MV-4-11 (cell line): ENCODE results near the gene CRYBG3.
"Not testable (repeated sequence)": the region's sequence is repeated elsewhere in the genome, so short reads cannot be mapped to it uniquely, and the experiment has no call there.

ENCODE experiments used
- DNase-seq: peaks from one replicate; lab custom pipeline; 2025; lab: John Stamatoyannopoulos, UW

The CRYBG3 gene

DNA sequence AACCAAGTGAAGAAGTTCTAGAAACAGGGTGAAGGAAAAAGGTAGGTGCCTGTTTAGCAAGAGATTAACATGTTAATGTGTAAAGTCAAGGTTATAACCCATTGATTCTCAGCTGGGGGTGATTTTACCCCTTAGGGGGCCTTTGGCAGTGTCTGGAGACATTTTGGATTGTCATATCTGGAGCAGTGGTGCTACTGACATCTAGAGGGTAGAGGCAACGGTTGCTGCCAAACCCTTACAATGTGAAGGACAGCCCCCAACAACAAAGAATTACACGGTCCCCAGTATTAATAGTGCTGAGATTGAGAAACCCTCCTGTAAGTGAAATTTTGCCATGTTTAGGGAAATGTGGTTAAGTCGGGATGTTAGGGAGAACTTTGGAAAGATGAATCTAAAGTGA, 74.7 kb downstream of the CRYBG3 start:
- no peak for DNase-seq

DNA sequence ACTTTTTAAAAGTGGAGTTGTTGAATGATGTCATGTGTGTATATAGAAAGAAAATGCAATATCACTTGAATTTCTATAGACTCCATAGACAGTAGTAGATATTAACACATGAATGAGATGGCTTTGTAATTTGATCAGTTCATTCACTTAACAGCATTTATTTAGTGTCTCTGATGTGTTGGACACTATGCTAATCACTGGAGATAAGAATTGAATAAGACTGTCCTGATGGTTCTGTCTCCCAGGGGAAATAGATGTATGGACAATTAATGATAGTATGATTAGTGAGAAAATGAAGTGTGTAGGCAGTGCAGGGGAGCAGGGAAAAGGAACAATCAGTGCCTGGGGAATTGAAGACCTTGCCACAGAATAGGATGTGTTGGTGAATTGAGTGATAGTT, 77.5 kb downstream of the CRYBG3 start:
- DNase-seq = no peak

DNA sequence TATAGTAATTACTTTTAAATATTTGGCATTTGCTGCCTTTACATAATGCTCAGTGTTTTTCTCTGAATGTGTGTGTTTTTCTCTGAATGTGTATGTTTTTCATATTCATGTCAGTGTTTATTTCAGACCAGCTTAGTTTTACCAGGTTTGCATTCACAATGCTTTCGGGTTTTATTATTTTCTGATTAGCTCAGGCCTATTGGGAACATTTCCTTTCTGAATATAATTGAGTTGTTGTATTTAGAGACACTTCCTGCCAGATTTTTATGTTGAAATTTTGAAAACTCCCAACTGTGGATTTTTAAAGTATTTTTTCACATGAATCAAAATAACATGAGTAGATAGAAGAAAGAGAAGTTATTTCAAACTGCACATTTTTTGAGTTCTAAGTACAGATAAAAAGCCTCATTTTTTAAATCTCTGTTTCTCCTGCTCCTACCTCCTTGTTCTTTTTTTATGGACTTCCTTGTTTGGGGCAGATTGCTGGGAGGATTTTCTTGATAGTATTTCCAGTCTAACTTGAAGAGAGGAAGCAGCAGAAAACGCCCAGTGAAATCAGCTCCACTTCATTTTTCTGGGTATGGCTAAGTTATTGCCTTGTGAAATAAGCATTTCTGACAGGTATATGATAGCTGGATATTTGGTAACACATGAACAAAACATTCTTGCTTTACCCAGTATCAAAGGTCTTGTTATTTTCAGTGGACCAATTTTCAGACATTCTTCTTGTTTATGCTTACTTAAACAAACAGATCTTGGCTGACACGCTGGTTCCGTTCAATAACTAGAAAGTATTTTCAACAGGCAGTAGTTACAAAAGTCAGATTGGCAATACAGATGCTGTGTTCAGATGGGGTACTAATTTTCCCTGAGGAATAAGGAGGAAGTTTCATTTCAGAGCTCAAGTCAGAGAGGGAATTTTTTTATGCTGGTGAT, 79.8 kb downstream of the CRYBG3 start:
- no peak for DNase-seq

DNA sequence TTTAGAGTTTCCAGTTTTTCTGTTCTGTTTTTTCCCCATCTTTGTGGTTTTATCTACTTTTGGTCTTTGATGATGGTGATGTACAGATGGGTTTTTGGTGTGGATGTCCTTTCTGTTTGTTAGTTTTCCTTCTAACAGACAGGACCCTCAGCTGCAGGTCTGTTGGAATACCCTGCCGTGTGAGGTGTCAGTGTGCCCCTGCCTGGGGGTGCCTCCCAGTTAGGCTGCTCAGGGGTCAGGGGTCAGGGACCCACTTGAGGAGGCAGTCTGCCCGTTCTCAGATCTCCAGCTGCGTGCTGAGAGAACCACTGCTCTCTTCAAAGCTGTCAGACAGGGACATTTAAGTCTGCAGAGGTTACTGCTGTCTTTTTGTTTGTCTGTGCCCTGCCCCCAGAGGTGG, 88.0 kb downstream of the CRYBG3 start:
- DNase-seq = not testable (repeated sequence)

GRCh38 chr3:97910236-97910831, 88.5 kb downstream of the CRYBG3 start:
- not testable (repeated sequence) for DNase-seq

GRCh38 chr3:97910931-97911351, 89.1 kb downstream of the CRYBG3 start:
- DNase-seq = no peak

- DNase-seq = no peak
Measured at GRCh38 chr3:97911459-97911858, 89.6 kb downstream of the CRYBG3 start.

DNA sequence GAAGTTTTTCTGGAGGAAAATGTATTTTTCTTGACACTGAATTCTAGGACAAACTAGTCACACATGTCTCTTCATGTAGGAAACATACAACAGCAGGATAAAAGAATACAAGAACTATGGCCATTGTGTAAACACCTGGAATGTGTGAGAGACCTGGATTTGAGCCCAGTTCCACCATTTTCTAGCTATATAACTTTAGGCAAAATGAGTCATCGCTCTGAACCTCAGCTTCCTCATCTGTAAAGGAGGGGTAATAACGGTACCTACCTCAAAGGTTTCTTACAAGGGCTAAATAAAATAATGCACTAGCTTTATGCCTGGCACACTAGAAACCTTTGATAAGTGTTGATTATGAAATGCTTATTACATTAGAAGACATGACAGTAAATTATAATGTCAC, 92.6 kb downstream of the CRYBG3 start:
- DNase-seq = no peak

- no peak for DNase-seq
Measured at GRCh38 chr3:97916576-97916975, 94.8 kb downstream of the CRYBG3 start.

- DNase-seq = no peak
Measured at GRCh38 chr3:97917813-97918536, 96.2 kb downstream of the CRYBG3 start.

DNA sequence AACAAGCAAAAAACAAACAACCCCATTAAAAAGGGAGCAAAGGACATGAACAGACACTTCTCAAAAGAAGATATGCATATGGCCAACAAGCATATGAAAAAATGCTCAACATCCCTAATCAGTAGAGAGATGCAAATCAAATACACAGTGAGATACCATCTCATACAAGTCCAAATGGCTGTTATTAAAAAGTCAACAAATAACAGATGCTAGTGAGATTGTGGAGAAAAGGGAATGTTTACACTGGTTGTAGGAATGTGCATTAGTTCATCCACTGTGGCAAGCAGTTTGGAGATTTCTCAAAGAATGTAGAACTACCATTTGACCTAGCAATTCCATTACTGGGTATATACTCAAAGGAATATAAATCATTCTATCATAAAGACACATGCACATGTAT, 105.9 kb downstream of the CRYBG3 start:
- no peak for DNase-seq

DNA sequence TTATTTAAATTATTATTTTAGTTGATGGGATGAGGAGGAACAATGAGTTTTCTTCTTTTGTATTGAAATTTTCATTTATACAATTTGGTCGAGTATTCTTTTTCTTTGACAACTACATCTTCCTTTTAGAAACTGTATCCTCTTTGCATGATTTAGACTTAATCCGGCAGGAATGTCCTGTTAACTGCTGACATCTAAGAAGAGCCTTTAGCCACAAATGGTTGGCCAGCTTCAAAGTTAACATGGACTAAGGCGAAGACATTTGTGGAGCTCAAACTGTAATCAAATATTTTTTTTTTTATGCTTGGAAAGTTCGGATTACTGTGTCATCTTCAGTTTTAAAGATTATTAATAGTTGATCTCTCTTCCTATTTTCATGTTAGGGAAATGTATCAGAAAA, 107.2 kb downstream of the CRYBG3 start:
- DNase-seq = no peak

GRCh38 chr3:97930018-97930417, 108.2 kb downstream of the CRYBG3 start:
- no peak for DNase-seq

- no peak for DNase-seq
Measured at GRCh38 chr3:97931218-97931617, 109.4 kb downstream of the CRYBG3 start.

- DNase-seq = no peak
Measured at GRCh38 chr3:97932387-97932801, 110.6 kb downstream of the CRYBG3 start.

DNA sequence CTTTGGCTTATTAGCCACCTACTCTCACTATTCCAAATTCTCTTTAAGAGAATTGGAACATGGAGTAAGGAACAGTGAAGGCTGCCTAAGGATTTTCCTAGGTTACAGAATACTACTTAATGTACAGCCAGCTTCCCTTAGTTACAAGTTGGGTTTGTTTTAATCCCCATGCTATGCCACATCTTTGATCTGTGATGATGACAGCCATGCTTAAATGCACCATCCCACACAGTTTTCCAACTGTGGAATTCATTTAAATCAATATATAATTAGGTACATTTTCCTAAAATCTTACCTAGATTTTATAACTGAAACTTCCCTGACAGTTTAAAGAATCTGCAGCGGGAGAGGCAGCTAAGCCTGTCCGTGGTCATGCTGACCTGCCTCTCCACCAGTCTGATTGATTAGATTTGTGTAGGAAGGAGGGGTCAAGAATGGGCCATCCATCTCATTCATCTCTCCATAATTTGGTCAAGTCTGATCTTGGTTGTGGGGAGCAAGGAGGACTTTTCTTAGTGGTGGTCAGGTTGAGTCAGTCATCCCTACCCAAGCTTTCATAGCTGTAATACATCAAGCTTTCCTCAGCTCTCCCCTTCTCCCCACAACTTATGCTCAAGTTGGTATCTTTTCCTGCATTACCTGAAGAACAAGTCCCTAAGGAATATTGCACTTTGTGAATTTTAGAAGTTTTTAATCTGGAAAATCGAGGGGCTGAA, 113.3 kb downstream of the CRYBG3 start:
- no peak for DNase-seq

DNA sequence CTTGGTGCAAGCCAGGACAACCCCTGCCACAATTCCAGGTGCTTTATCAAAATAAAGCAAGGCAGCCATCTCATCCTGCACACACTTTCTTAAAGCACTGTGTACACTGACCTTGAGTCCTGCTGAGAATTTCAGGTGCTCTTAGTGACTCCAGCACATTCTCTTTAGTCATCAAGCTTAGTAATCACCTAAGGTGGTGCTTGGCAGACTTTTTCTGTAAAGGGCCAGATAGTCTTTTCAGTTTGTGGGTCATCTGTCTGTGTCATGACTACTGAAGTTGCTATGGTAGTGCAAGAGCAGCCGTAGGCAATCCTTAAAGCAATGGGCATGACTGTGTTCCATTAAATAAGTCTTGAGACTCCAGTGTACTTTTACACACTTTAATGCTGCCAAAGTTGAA, 114.0 kb downstream of the CRYBG3 start:
- no peak for DNase-seq

GRCh38 chr3:97937205-97937604, 115.4 kb downstream of the CRYBG3 start:
- no peak for DNase-seq

DNA sequence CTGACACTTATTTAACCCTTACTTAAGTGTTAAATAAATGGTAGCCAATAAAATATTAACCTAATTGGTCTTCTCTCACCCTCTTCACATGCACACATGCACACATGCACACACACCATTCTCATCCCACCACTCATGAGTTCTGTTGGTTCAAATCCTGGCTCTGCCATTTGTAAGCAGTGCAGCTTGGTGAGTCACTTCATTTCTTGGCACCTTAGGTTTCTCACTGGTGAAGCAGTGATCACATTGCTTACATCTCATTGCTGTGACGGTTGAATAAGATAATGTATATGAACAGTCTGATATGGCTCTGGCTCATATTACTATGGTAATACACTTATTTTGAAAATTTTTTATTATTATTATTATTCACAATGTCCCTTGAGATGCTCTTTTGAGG, 116.6 kb downstream of the CRYBG3 start:
- no peak for DNase-seq

DNA sequence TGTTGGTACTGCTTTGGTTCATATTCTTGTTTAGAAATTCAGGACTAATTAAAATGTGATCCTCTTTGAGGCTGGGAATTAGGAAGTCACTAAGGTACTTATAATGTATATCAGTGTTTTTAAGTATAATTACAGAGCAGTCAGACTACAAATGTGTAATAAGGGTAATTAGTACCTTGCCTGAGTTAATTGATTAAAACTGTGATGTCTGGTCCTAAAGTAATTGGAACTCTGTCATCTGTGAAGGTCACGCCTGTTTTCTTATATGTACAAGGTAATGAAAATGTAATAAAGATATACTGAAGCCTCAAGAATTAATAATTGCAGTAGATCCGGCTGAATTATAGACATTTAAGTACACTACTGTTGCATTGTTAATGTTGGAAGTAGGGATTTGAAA, 117.6 kb downstream of the CRYBG3 start:
- no peak for DNase-seq

GRCh38 chr3:97940034-97940433, 118.2 kb downstream of the CRYBG3 start:
- DNase-seq = peak; percentile 16
